GM21423 (cell line): Measurements from ENCODE around the gene RABAC1.
"Not testable (repeated sequence)": the region's sequence is repeated elsewhere in the genome, so short reads cannot be mapped to it uniquely, and the experiment has no call there.

ENCODE experiments used
- ATAC-seq: cut with Tn5 transposase; IDR thresholded peaks from one replicate; pipeline ENCODE4 v1.9.1; 2021; ENCODE audit warnings: mild to moderate bottlenecking, moderate library complexity; ENCODE audit not compliant: unreplicated experiment

Gene RABAC1

GRCh38 chr19:41959056-41960053, at the start of gene RABAC1:
Gene RABAC1 (minus strand): TSS chr19:41959321. CDS start chr19:41959292, 29 bp downstream.
- peak; percentile 78 for ATAC-seq

GRCh38 chr19:42006569-42006968, 47.4 kb upstream of the RABAC1 start:
- no peak for ATAC-seq

- no peak for ATAC-seq
Observed at GRCh38 chr19:42005504-42005903, 46.4 kb upstream of the RABAC1 start.

- no peak for ATAC-seq
Observed at GRCh38 chr19:42003506-42004294, 44.6 kb upstream of the RABAC1 start.

- no peak for ATAC-seq
Observed at GRCh38 chr19:41999878-42000208, 40.7 kb upstream of the RABAC1 start.

GRCh38 chr19:41999071-41999877, 40.2 kb upstream of the RABAC1 start:
- ATAC-seq, result no peak

- no peak for ATAC-seq
Observed at GRCh38 chr19:41998246-41999020, 39.3 kb upstream of the RABAC1 start.

GRCh38 chr19:41997851-41998229, 38.7 kb upstream of the RABAC1 start:
- ATAC-seq, result no peak

GRCh38 chr19:41997121-41997850, 38.2 kb upstream of the RABAC1 start:
- ATAC-seq, result no peak

GRCh38 chr19:41995959-41996797, 37.1 kb upstream of the RABAC1 start:
- no peak for ATAC-seq

GRCh38 chr19:41994994-41995958, 36.2 kb upstream of the RABAC1 start:
- ATAC-seq, result no peak

- ATAC-seq, result no peak
Observed at GRCh38 chr19:41994521-41994971, 35.4 kb upstream of the RABAC1 start.

- no peak for ATAC-seq
Observed at GRCh38 chr19:41993612-41994483, 34.7 kb upstream of the RABAC1 start, which contains the start of gene ATP1A3. Gene ATP1A3 (minus strand): TSS chr19:41994230. CDS start chr19:41994076, 154 bp downstream.

- not testable (repeated sequence) for ATAC-seq
Observed at GRCh38 chr19:41991925-41992569, 32.9 kb upstream of the RABAC1 start.

GRCh38 chr19:41991025-41991424, 31.9 kb upstream of the RABAC1 start:
- no peak for ATAC-seq

- no peak for ATAC-seq
Observed at GRCh38 chr19:41990615-41991014, 31.5 kb upstream of the RABAC1 start.
